Mucosa of rectum (tissue), 2 donors: ENCODE measurements around the gene RSAD2.

Experiments used
- H3K27ac ChIP-seq, 2 donors: one replicate each; pipeline ENCODE4 v1.7.0; 2013; ENCODE audit warnings: inconsistent platforms in 2 of 2, low read depth in 2 of 2, low read length in 2 of 2
- H3K27me3 ChIP-seq, 2 donors: one replicate each; pipeline ENCODE4 v1.7.0; 2013; ENCODE audit warnings: low read length in 2 of 2; ENCODE audit not compliant: control insufficient read depth in 2 of 2, insufficient read depth in 2 of 2
- H3K36me3 ChIP-seq, 2 donors: one replicate each; pipeline ENCODE4 v1.7.0; 2013; ENCODE audit warnings: low read length in 2 of 2; ENCODE audit not compliant: control insufficient read depth in 2 of 2, insufficient read depth in 2 of 2
- H3K4me1 ChIP-seq, 2 donors: one replicate each; pipeline ENCODE4 v1.7.0; 2013; ENCODE audit warnings: low read length in 2 of 2, mild to moderate bottlenecking in 1 of 2; ENCODE audit not compliant: control insufficient read depth in 2 of 2, insufficient read depth in 2 of 2
- H3K4me3 ChIP-seq, 2 donors: one replicate each; pipeline ENCODE4 v1.7.0; 2013; ENCODE audit warnings: low read length in 2 of 2
- H3K9ac ChIP-seq, 2 donors: one replicate each; pipeline ENCODE4 v1.7.0; 2013; ENCODE audit warnings: low read length in 2 of 2, low read depth in 1 of 2, mild to moderate bottlenecking in 1 of 2
- H3K9me3 ChIP-seq, 2 donors: one replicate each; pipeline ENCODE4 v1.7.0; 2013; ENCODE audit warnings: low read length in 2 of 2; ENCODE audit not compliant: control insufficient read depth in 2 of 2
- donor health status: healthy.
- donor health status: Normal muscosa, but diverticular disease.

The RSAD2 gene, protein sequence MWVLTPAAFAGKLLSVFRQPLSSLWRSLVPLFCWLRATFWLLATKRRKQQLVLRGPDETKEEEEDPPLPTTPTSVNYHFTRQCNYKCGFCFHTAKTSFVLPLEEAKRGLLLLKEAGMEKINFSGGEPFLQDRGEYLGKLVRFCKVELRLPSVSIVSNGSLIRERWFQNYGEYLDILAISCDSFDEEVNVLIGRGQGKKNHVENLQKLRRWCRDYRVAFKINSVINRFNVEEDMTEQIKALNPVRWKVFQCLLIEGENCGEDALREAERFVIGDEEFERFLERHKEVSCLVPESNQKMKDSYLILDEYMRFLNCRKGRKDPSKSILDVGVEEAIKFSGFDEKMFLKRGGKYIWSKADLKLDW

DNA sequence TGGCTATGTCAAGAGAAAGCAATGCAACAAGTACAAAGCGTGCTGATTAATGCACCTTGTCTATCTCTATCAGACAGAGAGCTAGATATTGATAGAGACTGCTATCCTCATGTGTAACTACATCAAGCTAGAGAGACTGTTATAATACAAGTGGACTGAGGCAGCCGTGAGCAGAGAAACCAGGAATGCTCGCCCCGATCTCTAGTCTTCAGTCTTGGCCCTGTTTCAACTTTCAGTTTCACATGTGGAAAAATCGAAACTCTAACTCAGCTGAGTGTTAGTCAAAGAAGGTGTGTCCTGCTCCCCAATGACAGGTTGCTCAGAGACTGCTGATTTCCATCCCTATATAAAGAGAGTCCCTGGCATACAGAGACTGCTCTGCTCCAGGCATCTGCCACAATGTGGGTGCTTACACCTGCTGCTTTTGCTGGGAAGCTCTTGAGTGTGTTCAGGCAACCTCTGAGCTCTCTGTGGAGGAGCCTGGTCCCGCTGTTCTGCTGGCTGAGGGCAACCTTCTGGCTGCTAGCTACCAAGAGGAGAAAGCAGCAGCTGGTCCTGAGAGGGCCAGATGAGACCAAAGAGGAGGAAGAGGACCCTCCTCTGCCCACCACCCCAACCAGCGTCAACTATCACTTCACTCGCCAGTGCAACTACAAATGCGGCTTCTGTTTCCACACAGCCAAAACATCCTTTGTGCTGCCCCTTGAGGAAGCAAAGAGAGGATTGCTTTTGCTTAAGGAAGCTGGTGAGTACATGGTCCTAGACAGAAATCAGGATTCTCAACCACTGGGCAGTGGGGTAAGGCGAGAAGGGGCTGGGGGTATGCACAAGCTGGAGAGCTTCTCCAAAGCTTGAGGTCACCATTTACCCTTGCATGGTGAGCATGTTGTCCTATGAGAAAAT is at the start of gene RSAD2:
RSAD2 (plus strand) TSS at position 376 of the 903 bp plus-strand sequence; CDS start at position 400, 24 bp downstream.
- Histone ChIP-seq H3K36me3 (no peaks in the 10 kb centered on the region), H3K4me1 (peaks cover 3 to 6% of the 10 kb centered on the region in 2 donors), H3K9me3 (no peaks in the 10 kb centered on the region), H3K4me3 (peak within 1 kb of the TSS; percentile 65 to 76), H3K27ac (peak within 1 kb of the TSS; percentile 13 to 59), H3K9ac (peak within 1 kb of the TSS; percentile 16 to 57), H3K27me3 (no peaks in the 10 kb centered on the region)

DNA sequence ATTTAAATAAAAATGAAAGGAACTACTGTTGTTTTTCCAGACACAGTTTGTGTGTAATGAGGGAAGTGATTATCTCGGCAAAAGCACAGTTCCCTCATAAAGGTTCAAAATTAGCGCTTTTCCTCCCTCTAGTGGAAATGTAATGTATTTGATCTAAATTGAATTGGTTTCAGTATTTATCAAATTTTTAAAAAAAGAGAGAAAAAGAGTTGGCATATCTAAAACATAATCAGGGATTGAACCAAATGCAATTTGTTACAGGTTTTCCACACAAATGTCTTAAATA is 49.3 kb upstream of the RSAD2 start:
- Histone ChIP-seq H3K27me3 (no peaks in the 10 kb centered on the region), H3K9me3 (no peaks in the 10 kb centered on the region), H3K4me3 (no peak overlapping the region), H3K9ac (no peak overlapping the region), H3K36me3 (no peaks in the 10 kb centered on the region), H3K4me1 (peaks cover 0 to 2% of the 10 kb centered on the region in 2 donors), H3K27ac (no peak overlapping the region)

DNA sequence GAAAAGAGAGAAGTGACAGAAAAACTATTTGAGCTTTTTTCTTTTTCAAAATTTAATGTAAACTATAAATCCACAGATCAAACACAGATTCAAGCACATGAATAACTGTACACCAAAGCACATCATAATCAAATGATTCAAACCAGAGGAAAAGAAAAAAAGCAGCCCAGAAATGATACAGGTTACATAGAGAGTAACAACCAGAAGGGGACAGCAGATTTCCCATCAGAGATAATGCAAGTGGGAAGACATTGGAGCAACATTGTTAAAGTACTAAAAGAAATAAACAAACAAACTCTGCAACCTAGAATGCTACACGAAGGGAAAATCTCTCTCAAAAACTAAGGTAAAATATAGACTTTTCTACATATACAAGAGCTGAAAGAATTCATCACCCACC is 46.3 kb upstream of the RSAD2 start:
- H3K27ac ChIP-seq: no peak overlapping the region
- peaks cover 0 to 2% of the 10 kb centered on the region in 2 donors for H3K4me1 ChIP-seq
- peaks cover 0 to 5% of the 10 kb centered on the region in 2 donors for H3K9me3 ChIP-seq
- H3K36me3 ChIP-seq: no peaks in the 10 kb centered on the region
- H3K27me3 ChIP-seq: no peaks in the 10 kb centered on the region
- no peak overlapping the region for H3K9ac ChIP-seq
- H3K4me3 ChIP-seq: no peak overlapping the region

DNA sequence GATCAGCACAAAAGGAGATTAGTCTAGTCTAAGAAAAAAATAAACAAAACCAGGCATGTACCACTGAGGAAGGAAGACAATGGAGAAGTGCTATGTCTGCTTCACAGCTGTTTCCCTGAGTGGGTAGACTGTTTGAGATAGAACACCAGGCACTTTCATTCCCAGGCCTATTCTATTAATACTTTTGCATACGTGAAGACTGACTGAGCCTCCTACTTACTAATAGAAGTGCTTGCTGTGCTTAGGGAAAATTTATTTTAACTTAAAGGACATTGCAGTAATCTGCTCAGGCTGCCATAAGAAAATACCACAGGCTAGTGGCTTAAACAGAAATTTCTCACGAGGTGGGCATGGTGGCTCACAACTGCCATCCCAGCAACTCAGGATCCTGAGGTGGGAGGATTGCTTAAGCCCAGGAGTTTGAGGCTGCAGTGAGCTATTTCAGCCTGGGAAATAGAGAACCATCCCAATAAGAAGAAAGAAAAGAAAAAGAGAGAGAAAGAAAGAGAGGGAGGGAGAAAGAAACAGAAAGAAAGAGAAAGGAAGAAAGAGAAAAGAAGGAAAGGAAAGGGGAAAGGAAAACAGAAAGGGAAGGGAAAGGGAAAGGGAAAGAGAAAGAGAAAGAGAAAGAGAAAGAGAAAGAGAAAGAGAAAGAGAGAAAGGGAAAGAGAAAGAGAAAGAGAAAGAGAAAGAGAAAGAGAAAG is 44.8 kb upstream of the RSAD2 start:
- Histone ChIP-seq H3K4me3 (no peak overlapping the region), H3K36me3 (no peaks in the 10 kb centered on the region), H3K4me1 (peaks cover 0 to 1% of the 10 kb centered on the region in 2 donors), H3K9me3 (peaks cover 0 to 5% of the 10 kb centered on the region in 2 donors), H3K27me3 (no peaks in the 10 kb centered on the region), H3K9ac (no peak overlapping the region), H3K27ac (no peak overlapping the region)

DNA sequence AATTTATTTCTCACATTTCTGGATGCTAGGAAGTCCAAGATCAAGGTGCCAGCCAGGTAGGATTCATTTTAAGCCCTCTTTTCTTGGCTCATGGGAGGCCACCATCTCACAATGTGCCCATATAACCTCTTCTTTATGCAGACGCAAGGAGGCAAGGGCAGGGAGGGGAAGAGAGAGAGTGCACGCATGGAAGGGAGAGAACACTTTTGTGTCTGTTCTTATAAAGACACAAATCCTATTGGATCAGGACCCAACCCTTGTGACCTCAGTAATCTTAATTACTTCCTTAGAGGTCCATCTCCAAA is 44.3 kb upstream of the RSAD2 start:
- no peaks in the 10 kb centered on the region for H3K27me3 ChIP-seq
- no peak overlapping the region for H3K9ac ChIP-seq
- H3K4me3 ChIP-seq: no peak overlapping the region
- no peaks in the 10 kb centered on the region for H3K4me1 ChIP-seq
- no peak overlapping the region for H3K27ac ChIP-seq
- H3K36me3 ChIP-seq: no peaks in the 10 kb centered on the region
- H3K9me3 ChIP-seq: peaks cover 0 to 5% of the 10 kb centered on the region in 2 donors

DNA sequence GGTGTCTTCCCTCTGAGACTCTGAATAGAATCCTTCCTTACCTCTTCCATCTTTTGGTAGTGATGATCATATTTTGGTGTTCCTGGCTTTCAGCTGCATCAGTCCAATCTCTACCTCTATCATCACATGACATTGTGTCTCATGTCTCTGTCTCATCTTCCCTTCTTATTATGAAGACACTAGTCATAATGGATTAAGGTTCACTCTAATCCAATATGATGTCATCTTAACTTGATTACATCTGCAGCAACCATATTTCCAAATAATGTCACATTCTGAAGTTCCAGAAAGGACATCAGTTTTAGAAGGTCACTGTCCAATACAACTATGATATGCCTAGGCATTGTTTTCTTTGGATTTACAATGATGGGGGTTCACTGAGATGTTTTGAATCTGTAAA is 43.4 kb upstream of the RSAD2 start:
- no peaks in the 10 kb centered on the region for H3K36me3 ChIP-seq
- no peak overlapping the region for H3K27ac ChIP-seq
- peaks cover 2 to 5% of the 10 kb centered on the region in 2 donors for H3K9me3 ChIP-seq
- no peaks in the 10 kb centered on the region for H3K27me3 ChIP-seq
- no peak overlapping the region for H3K9ac ChIP-seq
- no peak overlapping the region for H3K4me3 ChIP-seq
- H3K4me1 ChIP-seq: no peaks in the 10 kb centered on the region

DNA sequence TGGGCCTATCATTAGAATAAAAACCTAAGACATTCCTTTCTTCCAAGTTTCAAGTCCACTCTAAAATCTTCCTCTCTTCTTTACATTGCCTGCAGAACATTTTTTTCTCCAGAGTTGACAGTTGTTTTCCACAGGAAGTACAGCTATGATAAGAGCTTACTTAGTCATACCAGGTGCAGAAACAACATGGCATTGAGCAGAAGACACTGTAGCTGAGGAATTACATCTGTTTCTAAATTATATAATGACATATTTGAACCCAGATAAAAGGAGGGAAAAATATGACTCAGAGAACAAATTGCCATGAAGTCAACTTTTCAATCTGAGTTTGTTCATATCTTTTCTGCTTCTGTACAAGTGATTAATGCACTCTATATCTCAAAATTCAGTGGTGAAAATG is 42.1 kb upstream of the RSAD2 start:
- Histone ChIP-seq H3K9ac (no peak overlapping the region), H3K4me3 (no peak overlapping the region), H3K36me3 (no peaks in the 10 kb centered on the region), H3K4me1 (no peaks in the 10 kb centered on the region), H3K27ac (no peak overlapping the region), H3K27me3 (no peaks in the 10 kb centered on the region), H3K9me3 (peaks cover 2 to 5% of the 10 kb centered on the region in 2 donors)

DNA sequence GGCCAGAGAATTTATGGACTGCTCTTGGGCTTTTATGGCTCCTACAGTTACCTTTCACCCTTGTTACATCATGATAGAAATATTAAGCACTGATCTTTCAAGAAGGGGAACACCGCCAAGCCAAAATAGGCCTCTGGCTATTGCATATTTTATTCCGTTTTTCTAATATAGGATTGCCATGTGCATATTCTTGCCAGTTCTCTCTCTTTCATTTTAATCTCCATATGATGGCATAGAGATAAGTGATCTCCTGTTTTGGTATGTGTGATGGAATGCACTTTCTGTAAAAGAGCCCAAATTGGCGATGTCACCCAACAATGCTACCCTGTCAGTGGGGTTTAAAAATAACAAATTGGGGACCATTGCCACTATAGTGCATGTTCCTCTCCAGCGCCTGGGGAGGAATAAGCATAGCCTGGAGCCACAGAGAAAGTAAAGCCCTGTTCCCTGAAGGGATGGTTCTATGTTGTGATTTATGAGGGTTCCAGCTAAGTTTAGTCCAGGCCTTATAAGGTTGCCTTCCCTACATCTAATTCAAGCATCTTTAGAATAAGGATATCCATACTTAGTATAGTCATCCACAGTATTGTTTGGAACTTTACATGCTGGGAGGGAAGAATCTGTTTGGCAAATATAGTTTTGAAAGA is 38.8 kb upstream of the RSAD2 start:
- no peaks in the 10 kb centered on the region for H3K4me1 ChIP-seq
- peaks cover 13 to 16% of the 10 kb centered on the region in 2 donors for H3K9me3 ChIP-seq
- no peak overlapping the region for H3K27ac ChIP-seq
- H3K9ac ChIP-seq: no peak overlapping the region
- H3K36me3 ChIP-seq: no peaks in the 10 kb centered on the region
- H3K27me3 ChIP-seq: no peaks in the 10 kb centered on the region
- H3K4me3 ChIP-seq: no peak overlapping the region

DNA sequence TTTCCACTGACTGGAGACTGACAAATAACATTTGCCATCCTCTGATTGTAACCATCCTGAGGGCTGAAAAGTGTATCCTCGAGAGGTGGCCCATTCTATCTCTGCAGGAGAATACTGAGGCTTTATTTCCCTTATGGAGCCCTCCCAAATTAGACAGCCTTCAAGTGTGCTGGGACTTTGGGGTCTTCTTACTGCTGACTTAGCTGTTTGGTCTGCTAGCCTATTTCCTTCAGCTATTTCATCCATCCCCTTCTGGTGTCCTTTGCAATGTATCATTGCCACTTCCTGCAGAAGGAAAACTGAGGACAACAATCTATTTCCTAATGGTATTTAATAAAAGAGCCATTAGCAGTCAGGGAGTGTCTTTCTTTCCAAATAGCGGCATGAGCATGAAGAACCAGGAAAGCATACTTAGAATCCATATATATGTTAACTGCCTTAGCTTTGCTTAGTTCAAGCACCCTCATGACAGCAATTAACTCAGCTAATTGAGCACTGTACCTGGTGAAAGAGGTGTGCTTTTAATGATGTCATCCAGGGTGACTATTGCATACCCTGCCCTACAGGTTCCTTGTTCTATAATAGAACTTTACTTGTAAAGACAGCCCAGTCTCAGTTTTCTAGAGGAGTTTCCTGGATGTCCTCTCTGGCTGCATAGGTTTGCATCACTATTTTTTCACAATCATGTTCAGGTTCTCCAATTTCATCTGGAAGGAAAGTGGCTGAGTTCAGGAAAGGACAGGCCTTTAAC is 35.9 kb upstream of the RSAD2 start:
- H3K36me3 ChIP-seq: no peaks in the 10 kb centered on the region
- H3K9ac ChIP-seq: no peak overlapping the region
- peaks cover 24 to 42% of the 10 kb centered on the region in 2 donors for H3K9me3 ChIP-seq
- H3K27ac ChIP-seq: no peak overlapping the region
- no peaks in the 10 kb centered on the region for H3K4me1 ChIP-seq
- H3K27me3 ChIP-seq: no peaks in the 10 kb centered on the region
- no peak overlapping the region for H3K4me3 ChIP-seq
